AG04450 (cell line): Measurements from ENCODE around the gene TBC1D2B. TPM values are rescaled to one million over a fixed set of nuclear protein-coding genes. Genes with fewer than 3 reads are reported as not detected.
"Not testable (repeated sequence)": the region's sequence is repeated elsewhere in the genome, so short reads cannot be mapped to it uniquely, and the experiment has no call there.

ENCODE experiments used
- CTCF ChIA-PET: fragments of 300-600, 350-600 bp; formaldehyde crosslinking; extraction: SDS; loops from one replicate; lab custom pipeline; 2022; ENCODE audit warnings: antibody characterized with exemption, inconsistent platforms; lab: Charles Lee
- POLR2A ChIA-PET: fragments of 350-600 bp; formaldehyde crosslinking; extraction: SDS; loops from one replicate; lab custom pipeline; 2021; ENCODE audit warnings: antibody characterized with exemption, inconsistent platforms; lab: Yijun Ruan, JAX
- DNase-seq: peaks from one replicate; pipeline ENCODE4 v3.0.0-alpha.2; 2011; ENCODE audit warnings: low read depth, low spot score
- H3K27ac ChIP-seq: one replicate; pipeline ENCODE4 v1.5.1; 2012; ENCODE audit warnings: low read depth, low read length, control low read depth
- H3K27me3 ChIP-seq: one replicate; pipeline ENCODE4 v1.6.0; 2012; ENCODE audit warnings: low read length; ENCODE audit not compliant: control insufficient read depth, insufficient read depth
- H3K4me3 ChIP-seq: 2 replicates; pipeline ENCODE4 v1.5.1; 2011; ENCODE audit warnings: mild to moderate bottlenecking, low read depth, low read length, control low read depth
- H3K9me3 ChIP-seq: 2 replicates; pipeline ENCODE4 v1.5.1; 2012; ENCODE audit warnings: low read length; ENCODE audit not compliant: control insufficient read depth, insufficient read depth
- polyA plus RNA-seq: library from polyadenylated mRNA; depleted of rRNA; stranded (reverse); fragments of >200 nt; gene quantifications from 2 replicates; pipeline ENCODE4 v1.2.3, GENCODE V29; 2011
- TF ChIP-seq, protein P1 (sequence below): IDR thresholded peaks from 2 replicates; pipeline ENCODE4 v1.5.1; 2011; ENCODE audit warnings: low read depth, low read length, control low read depth, inconsistent platforms

Gene TBC1D2B
- polyA plus RNA-seq, 1 experiment: 42.0 TPM

DNA sequence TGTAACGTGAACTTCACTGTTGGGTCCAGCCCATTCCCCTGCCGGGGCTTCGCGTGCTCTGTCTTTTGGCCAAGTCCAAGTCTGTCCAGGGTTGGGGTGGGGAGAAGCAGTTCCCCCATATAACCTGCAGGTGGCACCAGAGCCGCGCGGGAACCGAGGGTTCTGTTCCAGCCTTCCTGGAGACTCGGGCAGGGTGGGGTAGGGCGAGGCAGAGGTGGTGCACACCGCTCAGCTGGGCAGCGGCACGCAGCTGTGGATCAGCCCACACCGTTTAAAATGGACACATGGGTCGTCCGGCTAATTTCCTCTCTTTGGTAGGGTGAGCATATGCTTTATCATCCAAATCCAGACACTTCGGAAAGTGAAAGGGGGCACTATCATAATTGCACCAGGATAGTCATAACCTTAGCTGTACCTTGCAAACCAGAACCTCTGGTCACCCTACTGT, 118.1 kb downstream of the TBC1D2B start:
- ChIA-PET POLR2A (no interaction called here), CTCF (interaction anchor here (0.6 to 7.1 kb wide), 19 partner anchors 9 to 337 kb away, joined by 3 to 192 read pairs (median 4); partner anchors contain the start of gene CIB2)
- TF ChIP-seq, protein P1, sequence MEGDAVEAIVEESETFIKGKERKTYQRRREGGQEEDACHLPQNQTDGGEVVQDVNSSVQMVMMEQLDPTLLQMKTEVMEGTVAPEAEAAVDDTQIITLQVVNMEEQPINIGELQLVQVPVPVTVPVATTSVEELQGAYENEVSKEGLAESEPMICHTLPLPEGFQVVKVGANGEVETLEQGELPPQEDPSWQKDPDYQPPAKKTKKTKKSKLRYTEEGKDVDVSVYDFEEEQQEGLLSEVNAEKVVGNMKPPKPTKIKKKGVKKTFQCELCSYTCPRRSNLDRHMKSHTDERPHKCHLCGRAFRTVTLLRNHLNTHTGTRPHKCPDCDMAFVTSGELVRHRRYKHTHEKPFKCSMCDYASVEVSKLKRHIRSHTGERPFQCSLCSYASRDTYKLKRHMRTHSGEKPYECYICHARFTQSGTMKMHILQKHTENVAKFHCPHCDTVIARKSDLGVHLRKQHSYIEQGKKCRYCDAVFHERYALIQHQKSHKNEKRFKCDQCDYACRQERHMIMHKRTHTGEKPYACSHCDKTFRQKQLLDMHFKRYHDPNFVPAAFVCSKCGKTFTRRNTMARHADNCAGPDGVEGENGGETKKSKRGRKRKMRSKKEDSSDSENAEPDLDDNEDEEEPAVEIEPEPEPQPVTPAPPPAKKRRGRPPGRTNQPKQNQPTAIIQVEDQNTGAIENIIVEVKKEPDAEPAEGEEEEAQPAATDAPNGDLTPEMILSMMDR: peak; percentile 96
- no peaks in the 10 kb centered on the region; the same call in 1 of the 2 replicates for H3K9me3 ChIP-seq
- peak overlapping the region; percentile 36 for H3K4me3 ChIP-seq
- peak; percentile 20 for DNase-seq
- no peak overlapping the region for H3K27ac ChIP-seq
- peaks cover 53% of the 10 kb centered on the region for H3K27me3 ChIP-seq

DNA sequence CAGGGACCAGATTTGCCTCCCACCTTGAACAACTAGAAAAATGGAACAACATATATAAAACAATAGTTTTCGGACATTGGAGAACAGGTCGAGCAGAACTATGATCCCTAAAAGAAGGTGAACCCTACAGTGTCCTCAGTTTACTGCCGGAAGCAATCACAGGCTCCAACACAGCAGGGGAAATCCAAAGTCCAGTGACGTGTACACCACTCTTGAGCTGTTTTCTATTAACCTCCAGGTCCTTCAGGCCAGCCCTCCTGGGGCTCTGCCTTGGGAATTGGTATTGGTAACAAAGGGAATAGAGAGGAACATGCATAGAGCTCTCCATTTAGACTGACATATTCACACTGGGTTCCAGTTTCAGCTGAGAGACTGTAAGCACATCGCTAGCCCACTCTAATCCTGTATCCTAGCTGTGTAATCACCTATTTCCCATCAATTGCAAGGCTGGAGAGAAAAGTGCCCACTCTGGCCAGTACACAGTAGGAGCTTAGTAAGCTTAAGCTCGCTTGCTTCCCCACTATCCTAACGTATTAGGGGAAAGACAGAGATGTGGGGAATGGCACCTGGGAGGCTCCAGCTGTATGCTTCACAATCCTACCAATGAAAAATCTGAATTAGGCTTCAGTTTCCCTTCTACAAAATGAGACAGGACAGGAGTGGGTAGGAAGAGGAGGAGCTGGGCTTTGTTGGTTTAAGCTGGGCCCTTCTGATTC, 118.6 kb downstream of the TBC1D2B start:
- DNase-seq, POLR2A ChIA-PET, H3K9me3 ChIP-seq, H3K4me3 ChIP-seq, H3K27ac ChIP-seq: not testable (repeated sequence)
- peaks cover 49% of the 10 kb centered on the region for H3K27me3 ChIP-seq
- CTCF ChIA-PET: interaction anchor here (0.6 to 7.1 kb wide), 16 partner anchors 9 to 304 kb away, joined by 3 to 192 read pairs (median 4); partner anchors contain the start of gene CIB2

- POLR2A ChIA-PET, H3K9me3 ChIP-seq, H3K27ac ChIP-seq, DNase-seq, H3K4me3 ChIP-seq: not testable (repeated sequence)
- CTCF ChIA-PET: interaction anchor here (1.2 to 7.1 kb wide), 3 partner anchors 61 to 283 kb away, joined by 3 to 192 read pairs (median 28); no protein-coding TSS in a partner anchor
- peaks cover 41% of the 10 kb centered on the region for H3K27me3 ChIP-seq
Observed at GRCh38 chr15:77958021-77958420, 119.5 kb downstream of the TBC1D2B start.

DNA sequence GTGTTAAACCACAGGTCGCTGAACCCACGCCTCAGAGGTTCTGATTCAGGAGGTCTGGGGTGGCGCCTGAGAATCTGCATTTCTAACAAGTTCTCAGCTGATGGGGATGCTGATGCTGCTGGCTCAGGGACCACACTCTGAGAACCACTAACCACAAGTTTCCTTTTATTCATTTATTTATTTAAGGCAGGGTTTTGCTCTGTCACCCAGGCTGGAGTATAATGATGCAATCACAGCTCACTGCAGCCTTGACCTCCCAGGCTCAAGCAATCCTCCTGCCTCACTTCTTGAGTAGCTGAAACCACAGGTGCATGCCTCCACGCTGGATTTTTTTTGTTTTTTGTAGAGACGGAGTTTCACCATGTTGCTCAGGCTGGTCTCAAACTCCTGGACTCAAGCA, 123.6 kb downstream of the TBC1D2B start:
- CTCF ChIA-PET: interaction anchor here (0.6 to 7.1 kb wide), 2 partner anchors 156 to 413 kb away, joined by 3 to 192 read pairs; no protein-coding TSS in a partner anchor
- H3K4me3 ChIP-seq, H3K9me3 ChIP-seq, POLR2A ChIA-PET, H3K27ac ChIP-seq: not testable (repeated sequence)
- H3K27me3 ChIP-seq: peaks cover 22% of the 10 kb centered on the region
- peak; percentile 13 for DNase-seq

GRCh38 chr15:77952928-77953446, 124.5 kb downstream of the TBC1D2B start:
- peaks cover 13% of the 10 kb centered on the region for H3K27me3 ChIP-seq
- H3K9me3 ChIP-seq, CTCF ChIA-PET, DNase-seq, H3K4me3 ChIP-seq, H3K27ac ChIP-seq, POLR2A ChIA-PET: not testable (repeated sequence)

DNA sequence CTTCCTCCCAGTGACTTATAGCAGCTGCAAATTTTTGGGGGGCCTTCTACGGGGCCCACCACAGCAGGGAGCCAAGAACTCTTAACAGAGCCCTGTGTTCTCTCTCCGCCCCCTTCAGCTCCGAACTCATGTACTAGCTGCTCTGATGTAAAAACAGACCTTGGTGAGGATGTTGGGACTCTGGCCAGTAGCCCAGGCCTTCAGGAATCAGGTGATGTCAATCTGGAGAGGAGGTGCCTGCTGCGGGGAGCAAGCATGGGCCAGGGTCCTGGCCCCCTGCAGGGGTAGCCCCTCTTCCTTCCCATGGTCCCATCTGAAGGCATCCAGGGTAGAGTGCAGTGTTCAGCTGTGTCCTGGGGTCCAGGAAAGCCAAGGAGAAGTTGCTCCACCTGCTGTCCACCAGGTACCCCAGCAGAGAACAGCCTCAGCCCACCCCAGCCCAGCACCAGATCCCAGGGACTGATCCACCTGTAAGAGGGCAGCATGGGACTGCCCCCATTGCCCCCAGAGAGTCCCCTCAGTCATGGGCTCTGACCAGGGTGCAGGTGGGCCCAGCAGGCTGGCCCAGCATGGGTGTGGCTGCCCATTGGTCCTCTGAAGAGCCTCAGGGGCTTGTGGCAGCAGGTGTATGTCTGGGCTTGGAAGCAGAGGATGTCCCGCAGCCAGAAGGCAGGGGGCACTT, 126.3 kb downstream of the TBC1D2B start:
- H3K27me3 ChIP-seq, POLR2A ChIA-PET, CTCF ChIA-PET, DNase-seq, H3K27ac ChIP-seq, H3K4me3 ChIP-seq, H3K9me3 ChIP-seq: not testable (repeated sequence)

DNA sequence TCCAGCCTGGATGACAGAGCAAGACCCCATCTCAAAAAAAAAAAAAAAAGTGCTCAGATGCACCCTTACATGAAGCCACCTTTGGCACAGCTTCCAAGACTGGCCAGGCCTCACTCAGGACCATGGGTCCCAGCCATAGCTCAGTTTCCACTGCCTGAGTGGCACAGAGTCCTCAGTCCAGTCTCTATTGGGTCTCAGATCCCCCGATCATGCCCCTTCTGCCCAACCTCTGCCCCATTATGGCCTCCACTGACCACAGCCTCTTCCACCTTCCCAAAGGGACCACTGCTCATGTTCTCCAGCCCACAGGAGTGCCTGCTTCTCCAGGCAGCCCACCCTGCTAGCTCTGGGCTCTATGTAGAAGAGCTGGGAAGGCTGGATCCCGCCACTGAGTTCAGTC, 127.0 kb downstream of the TBC1D2B start:
- CTCF ChIA-PET, DNase-seq, H3K4me3 ChIP-seq, POLR2A ChIA-PET, H3K9me3 ChIP-seq, H3K27ac ChIP-seq, H3K27me3 ChIP-seq: not testable (repeated sequence)
